Fibroblast of villous mesenchyme (primary cell): ENCODE data around the gene CHD2. TPM values are rescaled to one million over a fixed set of nuclear protein-coding genes. Genes with fewer than 3 reads are reported as not detected.

Source experiments
- DNase-seq: peaks from one replicate; pipeline ENCODE4 v3.0.0-alpha.2; 2010; ENCODE audit warnings: low read depth
- H3K4me3 ChIP-seq: 2 replicates; pipeline ENCODE4 v1.5.1; 2011; ENCODE audit warnings: low read depth, mild to moderate bottlenecking, low read length
- CTCF ChIP-seq: IDR thresholded peaks from 2 replicates; pipeline ENCODE4 v1.5.1; 2012; ENCODE audit warnings: low read depth, mild to moderate bottlenecking, low read length; ENCODE audit not compliant: insufficient read depth
- total RNA-seq: library from RNA; depleted of rRNA; stranded (reverse); fragments of >200 nt; gene quantifications from 2 replicates; pipeline ENCODE4 v1.2.3, GENCODE V29; 2012

CHD2 gene
- total RNA-seq, 1 donor: 102 TPM

- H3K4me3 ChIP-seq: no peak overlapping the region
- DNase-seq: peak; percentile 56
- TF ChIP-seq CTCF: no peak
These were observed 21.3 kb downstream of the CHD2 start for GRCh38 chr15:92921215-92922131.

- TF ChIP-seq CTCF: no peak
- H3K4me3 ChIP-seq: no peak overlapping the region
- DNase-seq: no peak
These were observed 22.4 kb downstream of the CHD2 start for GRCh38 chr15:92922418-92923002.

- no peak for TF ChIP-seq CTCF
- H3K4me3 ChIP-seq: no peak overlapping the region
- DNase-seq: no peak
These were observed 24.1 kb downstream of the CHD2 start for GRCh38 chr15:92924216-92924615.

- H3K4me3 ChIP-seq: no peak overlapping the region
- TF ChIP-seq CTCF: no peak
- DNase-seq: no peak
These were observed 25.3 kb downstream of the CHD2 start for GRCh38 chr15:92925454-92925853.

- TF ChIP-seq CTCF: no peak
- no peak for DNase-seq
- no peak overlapping the region for H3K4me3 ChIP-seq
These were observed 28.2 kb downstream of the CHD2 start for GRCh38 chr15:92928225-92928750.

- no peak for TF ChIP-seq CTCF
- no peak overlapping the region for H3K4me3 ChIP-seq
- no peak for DNase-seq
These were observed 28.9 kb downstream of the CHD2 start for GRCh38 chr15:92929002-92929401.
